ENCODE results near the gene SERPINB5.
"Not testable (repeated sequence)": the region's sequence is repeated elsewhere in the genome, so short reads cannot be mapped to it uniquely, and the experiment has no call there.

Gene SERPINB5

DNA sequence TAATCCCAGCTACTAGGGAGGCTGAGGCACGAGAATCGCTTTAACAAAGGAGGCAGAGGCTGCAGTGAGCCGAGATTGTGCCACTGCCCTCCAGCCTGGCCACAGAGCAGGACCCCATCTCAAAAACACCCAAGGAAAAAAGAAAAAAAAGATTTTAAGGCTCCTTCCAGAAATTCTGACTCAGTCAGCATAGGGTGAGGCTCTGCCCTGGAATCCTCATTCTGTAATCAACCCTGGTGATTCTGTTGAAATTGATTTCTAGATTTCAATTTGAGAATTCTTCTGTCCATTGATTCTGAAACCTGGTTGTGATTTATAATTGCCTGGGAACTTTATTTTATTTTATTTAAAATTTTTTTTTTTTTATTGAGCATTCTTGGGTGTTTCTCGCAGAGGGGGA, 27.3 kb upstream of the SERPINB5 start:
- TF ChIP-seq, protein P1, sequence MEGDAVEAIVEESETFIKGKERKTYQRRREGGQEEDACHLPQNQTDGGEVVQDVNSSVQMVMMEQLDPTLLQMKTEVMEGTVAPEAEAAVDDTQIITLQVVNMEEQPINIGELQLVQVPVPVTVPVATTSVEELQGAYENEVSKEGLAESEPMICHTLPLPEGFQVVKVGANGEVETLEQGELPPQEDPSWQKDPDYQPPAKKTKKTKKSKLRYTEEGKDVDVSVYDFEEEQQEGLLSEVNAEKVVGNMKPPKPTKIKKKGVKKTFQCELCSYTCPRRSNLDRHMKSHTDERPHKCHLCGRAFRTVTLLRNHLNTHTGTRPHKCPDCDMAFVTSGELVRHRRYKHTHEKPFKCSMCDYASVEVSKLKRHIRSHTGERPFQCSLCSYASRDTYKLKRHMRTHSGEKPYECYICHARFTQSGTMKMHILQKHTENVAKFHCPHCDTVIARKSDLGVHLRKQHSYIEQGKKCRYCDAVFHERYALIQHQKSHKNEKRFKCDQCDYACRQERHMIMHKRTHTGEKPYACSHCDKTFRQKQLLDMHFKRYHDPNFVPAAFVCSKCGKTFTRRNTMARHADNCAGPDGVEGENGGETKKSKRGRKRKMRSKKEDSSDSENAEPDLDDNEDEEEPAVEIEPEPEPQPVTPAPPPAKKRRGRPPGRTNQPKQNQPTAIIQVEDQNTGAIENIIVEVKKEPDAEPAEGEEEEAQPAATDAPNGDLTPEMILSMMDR (IDR thresholded peaks at IDR 0.05; ENCODE audit: control insufficient read depth, insufficient read depth, low read depth, low read length, missing control alignments): no peak
- DNase-seq (ENCODE audit: low read depth): no peak
- H3K4me3 ChIP-seq (ENCODE audit: control insufficient read depth, low read depth, low read length): no peak overlapping the region

DNA sequence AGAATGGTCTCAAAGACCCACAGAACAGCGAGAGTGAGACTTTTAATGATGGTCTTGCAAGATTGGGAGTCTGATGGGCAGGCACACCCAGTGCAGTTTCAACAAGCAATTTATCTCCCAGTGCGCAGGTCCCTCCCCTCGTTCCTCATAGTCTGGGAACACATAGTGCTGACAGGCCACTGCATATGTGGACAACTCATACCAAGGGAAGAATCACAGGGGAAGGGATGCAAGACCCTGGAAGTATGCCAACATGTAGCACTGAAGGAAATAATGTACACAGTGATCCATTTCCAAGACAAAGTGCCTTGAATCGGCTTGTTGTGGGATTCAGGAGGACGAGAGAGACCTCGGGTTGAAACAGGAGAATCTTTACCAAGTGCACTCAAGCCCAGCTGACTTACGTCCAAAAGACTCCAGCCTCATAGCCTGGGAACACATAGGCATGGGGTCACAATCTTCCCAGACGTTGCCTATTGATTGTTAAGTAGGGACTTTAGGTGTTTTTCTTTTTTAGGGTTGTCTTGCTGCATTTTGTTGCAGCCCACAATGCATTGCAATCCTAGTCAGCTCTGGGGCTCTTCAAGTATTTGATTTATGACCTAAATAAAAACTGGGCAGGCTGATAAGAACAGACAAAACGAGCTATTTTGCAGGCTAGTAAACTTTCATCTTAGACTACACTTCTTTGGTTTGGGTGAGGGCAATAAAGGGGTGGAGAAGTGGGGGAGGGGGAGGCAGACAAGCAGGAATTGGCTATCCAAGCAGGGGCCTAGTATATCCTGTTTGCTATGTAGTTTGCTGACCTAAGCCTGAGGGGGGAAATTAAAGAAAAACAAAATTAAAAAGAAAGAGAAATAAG, 24.7 kb upstream of the SERPINB5 start:
- TF ChIP-seq, protein P1 (IDR thresholded peaks at IDR 0.05; ENCODE audit: control insufficient read depth, insufficient read depth, low read depth, low read length, missing control alignments): no peak
- no peak for DNase-seq (ENCODE audit: low read depth)
- no peak overlapping the region for H3K4me3 ChIP-seq (ENCODE audit: control insufficient read depth, low read depth, low read length)

DNA sequence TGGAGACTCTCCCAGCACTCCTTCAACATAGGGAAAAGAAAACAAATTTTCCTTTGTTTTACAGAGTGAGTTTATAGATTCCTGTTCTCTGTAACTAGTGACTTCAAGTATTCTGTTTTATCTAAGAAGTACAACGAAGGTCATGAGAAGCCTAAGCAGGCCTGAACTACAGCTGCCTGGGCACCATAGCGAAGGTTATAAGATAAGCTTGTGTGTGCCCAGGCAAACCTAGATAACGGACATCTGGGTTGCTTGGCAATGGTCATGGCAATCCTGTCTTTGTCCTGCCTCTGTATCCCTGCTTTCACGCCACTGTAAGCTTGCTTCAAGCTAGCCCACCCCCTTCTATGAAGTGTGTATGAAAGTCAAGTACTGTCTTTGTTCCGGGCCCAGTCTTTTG, 24.0 kb upstream of the SERPINB5 start:
- H3K4me3 ChIP-seq (ENCODE audit: control insufficient read depth, low read depth, low read length); DNase-seq (ENCODE audit: low read depth): not testable (repeated sequence)

DNA sequence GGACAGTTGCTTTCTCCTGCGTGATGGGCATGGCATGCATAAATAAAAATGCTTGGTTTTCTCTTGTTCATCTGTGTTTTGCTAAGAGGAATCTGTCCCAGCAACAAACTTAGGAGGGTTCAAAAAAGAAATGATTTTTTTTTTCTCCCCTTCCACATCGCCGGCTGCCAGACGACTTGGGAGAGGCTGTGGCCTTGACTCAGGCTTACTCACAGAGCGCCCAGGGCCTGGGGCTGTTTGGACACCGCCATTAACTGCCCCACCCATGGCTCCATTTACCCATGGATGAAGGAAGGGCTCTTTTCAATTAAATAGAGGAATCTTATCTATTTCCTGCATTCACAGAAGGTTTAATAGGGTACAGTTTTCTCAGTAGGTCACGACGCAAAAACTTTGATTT, 22.3 kb upstream of the SERPINB5 start:
- TF ChIP-seq, protein P1 (IDR thresholded peaks at IDR 0.05; ENCODE audit: control insufficient read depth, insufficient read depth, low read depth, low read length, missing control alignments): no peak
- DNase-seq (ENCODE audit: low read depth): no peak
- no peak overlapping the region for H3K4me3 ChIP-seq (ENCODE audit: control insufficient read depth, low read depth, low read length)

DNA sequence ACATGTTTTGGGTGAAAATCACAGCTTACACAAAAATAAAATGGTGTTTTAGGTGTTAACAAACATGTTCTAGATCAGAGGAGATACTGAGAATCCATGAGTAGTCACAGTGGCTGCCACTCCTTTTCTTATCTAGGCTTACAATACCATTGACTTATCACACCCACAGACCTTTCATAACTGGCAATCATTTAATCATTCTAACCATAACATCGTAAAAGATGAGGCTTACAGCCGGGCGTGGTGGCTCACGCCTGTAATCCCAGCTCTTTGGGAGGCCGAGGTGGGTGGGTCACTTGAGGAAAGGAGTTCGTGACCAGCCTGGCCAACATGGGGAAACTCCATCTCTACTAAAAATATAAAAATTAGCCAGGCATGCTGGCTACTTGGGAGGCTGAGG, 18.8 kb upstream of the SERPINB5 start:
- no peak overlapping the region for H3K4me3 ChIP-seq (ENCODE audit: control insufficient read depth, low read depth, low read length)
- DNase-seq (ENCODE audit: low read depth): no peak
- TF ChIP-seq, protein P1 (IDR thresholded peaks at IDR 0.05; ENCODE audit: control insufficient read depth, insufficient read depth, low read depth, low read length, missing control alignments): no peak

DNA sequence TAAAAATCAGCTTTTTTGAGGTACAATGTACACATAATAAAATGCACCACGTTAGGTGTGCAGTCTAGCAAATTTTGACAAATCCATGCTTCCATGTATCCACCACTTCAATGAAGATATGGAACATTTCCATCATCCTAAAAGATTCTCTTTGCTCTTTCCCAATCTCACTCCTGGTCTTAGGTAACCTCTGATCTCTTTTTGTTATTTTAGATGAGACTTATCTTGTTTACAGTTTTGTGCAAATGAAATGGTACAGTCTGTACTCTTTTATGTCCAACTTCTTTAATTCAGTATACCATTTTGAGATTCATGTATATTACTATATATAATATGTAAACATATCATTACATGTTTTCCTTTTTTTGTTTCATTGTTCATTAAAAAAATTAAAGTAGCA, 16.3 kb upstream of the SERPINB5 start:
- DNase-seq (ENCODE audit: low read depth): no peak
- H3K4me3 ChIP-seq (ENCODE audit: control insufficient read depth, low read depth, low read length): no peak overlapping the region
- TF ChIP-seq, protein P1 (IDR thresholded peaks at IDR 0.05; ENCODE audit: control insufficient read depth, insufficient read depth, low read depth, low read length, missing control alignments): no peak

DNA sequence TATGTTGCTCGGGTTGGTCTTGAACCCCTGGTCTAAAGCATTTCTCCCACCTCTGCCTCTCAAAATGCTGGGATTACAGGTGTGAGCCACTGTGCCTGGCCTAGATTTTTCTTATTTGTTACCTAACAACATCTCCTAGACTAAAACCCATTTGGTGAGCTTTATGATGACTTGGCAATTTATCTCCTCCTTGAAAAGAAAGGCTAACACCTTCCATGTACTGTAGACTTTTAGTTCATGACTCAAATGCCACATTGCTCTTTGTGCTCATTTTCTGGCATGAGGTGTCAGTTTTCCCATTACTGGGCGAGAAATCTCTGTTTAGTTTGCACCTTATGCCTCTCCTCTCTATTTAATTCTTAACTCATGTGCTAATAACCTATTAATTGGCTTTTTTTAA, 12.3 kb upstream of the SERPINB5 start:
- no peak overlapping the region for H3K4me3 ChIP-seq (ENCODE audit: control insufficient read depth, low read depth, low read length)
- no peak for DNase-seq (ENCODE audit: low read depth)
- TF ChIP-seq, protein P1 (IDR thresholded peaks at IDR 0.05; ENCODE audit: control insufficient read depth, insufficient read depth, low read depth, low read length, missing control alignments): no peak

Data from AG09309 (cell line).